ENCODE measurements around the gene DNAJC1. TPM values are rescaled to one million over a fixed set of nuclear protein-coding genes. Genes with fewer than 3 reads are reported as not detected.
"Not testable (repeated sequence)": the region's sequence is repeated elsewhere in the genome, so short reads cannot be mapped to it uniquely, and the experiment has no call there.

The DNAJC1 gene, protein sequence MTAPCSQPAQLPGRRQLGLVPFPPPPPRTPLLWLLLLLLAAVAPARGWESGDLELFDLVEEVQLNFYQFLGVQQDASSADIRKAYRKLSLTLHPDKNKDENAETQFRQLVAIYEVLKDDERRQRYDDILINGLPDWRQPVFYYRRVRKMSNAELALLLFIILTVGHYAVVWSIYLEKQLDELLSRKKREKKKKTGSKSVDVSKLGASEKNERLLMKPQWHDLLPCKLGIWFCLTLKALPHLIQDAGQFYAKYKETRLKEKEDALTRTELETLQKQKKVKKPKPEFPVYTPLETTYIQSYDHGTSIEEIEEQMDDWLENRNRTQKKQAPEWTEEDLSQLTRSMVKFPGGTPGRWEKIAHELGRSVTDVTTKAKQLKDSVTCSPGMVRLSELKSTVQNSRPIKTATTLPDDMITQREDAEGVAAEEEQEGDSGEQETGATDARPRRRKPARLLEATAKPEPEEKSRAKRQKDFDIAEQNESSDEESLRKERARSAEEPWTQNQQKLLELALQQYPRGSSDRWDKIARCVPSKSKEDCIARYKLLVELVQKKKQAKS
- total RNA-seq = 22.6 and 24.2 TPM in 2 replicates

DNA sequence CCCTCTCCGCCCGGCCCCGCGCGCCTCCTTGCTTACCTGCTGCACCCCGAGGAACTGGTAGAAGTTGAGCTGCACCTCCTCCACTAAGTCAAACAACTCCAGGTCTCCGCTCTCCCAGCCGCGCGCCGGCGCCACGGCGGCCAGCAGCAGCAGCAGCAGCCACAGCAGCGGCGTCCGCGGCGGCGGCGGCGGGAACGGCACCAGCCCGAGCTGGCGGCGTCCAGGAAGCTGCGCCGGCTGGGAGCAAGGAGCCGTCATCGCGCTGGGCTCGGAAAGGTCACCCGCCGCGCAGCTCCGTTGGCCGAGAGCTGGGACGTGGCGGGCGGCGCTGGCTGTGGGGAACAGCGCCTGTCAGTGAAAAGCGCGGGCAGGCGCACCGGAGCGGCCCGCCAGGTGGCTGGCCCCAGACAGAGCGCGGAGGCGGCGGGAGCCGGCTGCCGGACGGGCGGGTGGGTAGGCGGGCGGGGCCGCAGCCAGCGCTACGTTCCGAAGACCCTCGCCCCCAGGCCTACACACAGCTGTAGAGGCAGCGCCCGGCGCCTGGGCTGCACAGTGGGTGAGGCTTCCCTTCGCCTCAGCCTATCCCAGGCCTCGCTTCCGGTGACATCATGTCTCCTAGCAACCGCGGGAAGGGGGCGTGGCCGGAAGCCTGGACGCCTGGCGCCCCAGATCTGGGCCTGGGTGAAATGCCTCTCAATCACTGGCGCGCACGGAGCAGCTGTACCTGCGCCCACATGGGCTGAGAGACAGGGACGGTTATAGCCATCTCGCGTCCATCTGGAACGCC lies at the start of gene DNAJC1:
DNAJC1 (minus strand) TSS at position 554 of the 787 bp plus-strand sequence; CDS start at position 258, 296 bp downstream.
- intact Hi-C loops (cut with micrococcal nuclease) = loop anchor here (1.0 to 10.0 kb wide), 22 partner anchors 19 to 1435 kb away; partner anchors contain the start of genes COMMD3, MLLT10, MSRB2 and OTUD1

DNA sequence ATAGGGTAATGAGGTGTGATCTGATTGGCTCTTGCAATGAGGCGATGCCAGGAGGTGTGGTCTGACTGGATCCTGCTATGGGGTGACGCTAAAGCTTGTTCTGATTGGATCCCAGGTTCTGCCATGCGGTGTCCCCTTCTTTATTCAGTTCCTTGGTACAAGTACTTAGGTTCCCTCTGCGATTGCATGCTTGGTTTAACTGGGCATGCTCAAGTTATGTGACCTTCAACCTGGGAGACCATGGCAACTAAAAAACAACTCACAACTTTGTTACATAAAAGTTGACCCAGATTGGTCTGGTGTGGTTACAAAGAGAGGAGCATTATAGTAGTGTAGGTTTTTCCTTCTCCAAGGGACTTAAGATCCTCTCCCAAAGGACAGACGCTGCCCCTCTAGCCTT lies 49.5 kb upstream of the DNAJC1 start:
- intact Hi-C loops (cut with micrococcal nuclease) = no loop called here

DNA sequence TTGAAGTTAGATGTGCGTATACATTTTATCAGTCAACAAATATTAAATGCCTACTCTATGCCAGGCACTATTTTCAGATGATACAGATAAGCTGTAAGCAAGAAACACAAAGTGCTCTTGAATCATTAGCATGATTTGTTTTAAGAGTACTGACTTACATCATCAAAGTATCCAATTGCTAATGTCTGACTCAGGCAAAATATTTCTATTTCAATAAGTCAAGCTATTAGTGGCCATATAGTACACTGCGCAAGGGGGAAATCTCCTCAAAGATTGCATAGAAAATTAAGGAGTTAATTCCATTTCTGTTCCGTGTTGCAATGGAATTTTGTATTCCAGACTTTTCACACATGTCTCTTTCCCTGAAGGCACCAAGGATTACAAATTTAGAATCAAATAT lies 46.1 kb upstream of the DNAJC1 start:
- intact Hi-C loops (cut with micrococcal nuclease) = no loop called here

- intact Hi-C loops (cut with micrococcal nuclease) = no loop called here
Observed at GRCh38 chr10:22047812-22048211, 44.3 kb upstream of the DNAJC1 start.

DNA sequence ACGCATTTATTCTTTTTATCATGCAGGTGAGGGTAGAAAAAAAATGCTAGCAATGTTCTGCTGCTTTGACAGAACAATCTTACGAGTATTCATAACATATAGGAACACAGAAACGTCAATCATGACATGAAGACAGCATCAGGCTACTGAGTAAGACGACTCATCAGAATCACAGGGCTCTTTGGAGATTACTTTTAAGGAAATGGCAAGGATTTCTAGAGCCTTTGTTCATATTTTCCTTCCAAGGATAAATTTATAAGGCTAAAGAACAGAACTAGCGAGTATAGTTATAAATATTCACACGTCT lies 39.8 kb upstream of the DNAJC1 start:
- intact Hi-C loops (cut with micrococcal nuclease) = no loop called here

GRCh38 chr10:22042557-22043326 lies 39.2 kb upstream of the DNAJC1 start:
- intact Hi-C loops (cut with micrococcal nuclease) = no loop called here

GRCh38 chr10:22034333-22034732 lies 30.8 kb upstream of the DNAJC1 start:
- intact Hi-C loops (cut with micrococcal nuclease) = no loop called here

GRCh38 chr10:22032268-22032667 lies 28.7 kb upstream of the DNAJC1 start:
- intact Hi-C loops (cut with micrococcal nuclease) = not testable (repeated sequence)

- intact Hi-C loops (cut with micrococcal nuclease) = no loop called here
Observed at GRCh38 chr10:22030421-22030820, 26.9 kb upstream of the DNAJC1 start.

DNA sequence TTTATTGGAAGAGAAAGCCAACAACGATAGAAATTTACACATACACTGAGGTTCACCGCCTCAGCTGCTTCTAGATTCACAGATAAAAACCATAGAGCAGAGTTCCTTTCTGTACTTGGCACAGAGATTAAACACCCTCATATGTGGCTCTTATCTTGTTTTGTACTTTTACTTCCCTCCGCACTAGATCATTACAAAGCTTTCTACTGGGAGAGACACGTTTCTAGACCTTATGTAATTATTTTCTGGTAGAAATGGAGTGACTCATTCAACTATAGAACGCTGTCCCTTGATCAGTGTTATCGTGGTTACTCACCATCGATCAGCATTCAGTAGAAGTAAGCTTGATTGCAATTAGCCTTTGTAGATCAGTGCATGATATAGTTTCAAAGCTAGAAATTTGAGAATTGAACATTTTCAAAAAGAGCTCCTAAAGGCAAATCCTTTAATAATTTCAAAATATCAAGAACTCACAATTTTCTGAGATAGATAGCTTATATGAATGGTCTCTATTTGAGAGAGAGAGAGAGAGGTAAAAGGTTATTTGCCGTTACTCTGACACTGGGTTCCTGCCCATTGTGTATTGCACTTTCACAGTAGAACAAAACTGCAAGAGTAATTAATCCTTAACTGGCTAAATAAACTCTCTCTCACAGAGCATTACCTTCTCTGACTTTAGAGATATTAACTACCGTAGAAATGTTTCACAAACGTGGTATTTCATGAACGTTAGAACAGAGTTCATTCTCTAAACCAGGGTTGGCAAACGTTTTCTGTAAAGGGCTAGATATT lies 26.1 kb upstream of the DNAJC1 start:
- intact Hi-C loops (cut with micrococcal nuclease) = no loop called here

- intact Hi-C loops (cut with micrococcal nuclease) = no loop called here
Observed at GRCh38 chr10:22027364-22028238, 24.1 kb upstream of the DNAJC1 start.

GRCh38 chr10:22026287-22026686 lies 22.8 kb upstream of the DNAJC1 start:
- intact Hi-C loops (cut with micrococcal nuclease) = no loop called here

DNA sequence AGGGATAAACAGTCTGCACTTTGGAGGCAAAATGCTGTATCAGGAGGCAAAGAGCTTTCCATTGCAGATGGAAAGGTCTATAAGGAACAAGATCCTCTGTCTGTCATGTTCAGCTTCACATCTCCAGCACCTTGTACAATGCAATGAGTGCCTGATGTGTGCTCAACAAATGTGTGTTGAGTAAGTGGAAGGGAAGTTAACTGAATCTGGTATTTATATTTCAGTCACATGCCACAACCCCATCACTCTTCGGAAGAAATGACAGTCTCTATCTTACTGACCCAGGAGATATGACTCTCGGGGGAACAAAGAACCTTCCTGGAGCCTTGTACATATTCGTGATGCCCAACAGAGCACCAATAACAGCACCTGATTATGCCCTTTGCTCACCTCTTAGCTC lies 20.0 kb upstream of the DNAJC1 start:
- intact Hi-C loops (cut with micrococcal nuclease) = loop anchor here (5.0 kb wide), 1 partner anchor 204 kb away; no protein-coding TSS in a partner anchor

GRCh38 chr10:22022257-22023032 lies 18.9 kb upstream of the DNAJC1 start:
- intact Hi-C loops (cut with micrococcal nuclease) = loop anchor here (1.0 to 5.0 kb wide), 2 partner anchors 19 to 205 kb away; partner anchors contain the start of gene DNAJC1

- intact Hi-C loops (cut with micrococcal nuclease) = loop anchor here (5.0 kb wide), 1 partner anchor 206 kb away; no protein-coding TSS in a partner anchor
Observed at GRCh38 chr10:22021144-22021543, 17.6 kb upstream of the DNAJC1 start.

GRCh38 chr10:22017283-22018020 lies 13.9 kb upstream of the DNAJC1 start:
- intact Hi-C loops (cut with micrococcal nuclease) = no loop called here

- intact Hi-C loops (cut with micrococcal nuclease) = no loop called here
Observed at GRCh38 chr10:22016046-22016705, 12.6 kb upstream of the DNAJC1 start.

Data from T-helper 1 cell treated with Interleukin-12 subunit alpha and Interleukin-12 subunit beta and Interleukin-4 antibody, amounts not matched to agents 30 ng/mL and 1 ng/mL, for 36 hours (primary cell).